AG09319 (cell line): Measurements from ENCODE around the gene RSPH1.

Source experiments
- DNase-seq: peaks from one replicate; pipeline ENCODE4 v3.0.0-alpha.2; 2010; ENCODE audit warnings: low read depth; ENCODE audit errors: extremely low read depth
- CTCF ChIP-seq: IDR thresholded peaks from 2 replicates; pipeline ENCODE4 v1.5.1; 2011; ENCODE audit warnings: low read depth, mild to moderate bottlenecking, inconsistent platforms, low read length, moderate library complexity

Gene RSPH1

GRCh38 chr21:42541618-42542017 lies 45.6 kb upstream of the RSPH1 start:
- DNase-seq = no peak
- no peak for TF ChIP-seq CTCF

- TF ChIP-seq CTCF = no peak
- no peak for DNase-seq
These were observed 45.1 kb upstream of the RSPH1 start for GRCh38 chr21:42541174-42541573.

- no peak for DNase-seq
- no peak for TF ChIP-seq CTCF
These were observed 44.4 kb upstream of the RSPH1 start for GRCh38 chr21:42540396-42540795.

GRCh38 chr21:42539931-42540343 lies 43.9 kb upstream of the RSPH1 start:
- TF ChIP-seq CTCF = peak; percentile 0; the same call in 1 of the 2 replicates
- DNase-seq = no peak

- TF ChIP-seq CTCF = no peak
- DNase-seq = no peak
These were observed 43.3 kb upstream of the RSPH1 start for GRCh38 chr21:42539342-42539741.

GRCh38 chr21:42538479-42539275 lies 42.7 kb upstream of the RSPH1 start:
- TF ChIP-seq CTCF = no peak
- no peak for DNase-seq

GRCh38 chr21:42537106-42537742 lies 41.2 kb upstream of the RSPH1 start:
- no peak for DNase-seq

More at GRCh38 chr21:42537106-42537742, 41.2 kb upstream of the RSPH1 start:
- TF ChIP-seq CTCF = peak; percentile 32
